Stimulated activated CD4-positive, alpha-beta T cell treated with anti-CD3 and anti-CD28 coated beads, Interleukin-1b, Interleukin-23, amount 100 ng/mL, for 24 hours (primary cell): ENCODE results near the gene COX18.

Source experiments
- DNase-seq, 4 experiments: peaks; one replicate each; pipeline ENCODE4 v3.0.0-alpha.2; 2020; ENCODE audit warnings: low read depth in 4 of 4, low spot score in 1 of 4

The COX18 gene

GRCh38 chr4:73053974-73054480 is 15.5 kb downstream of the COX18 start:
- DNase-seq, result no peak

DNA sequence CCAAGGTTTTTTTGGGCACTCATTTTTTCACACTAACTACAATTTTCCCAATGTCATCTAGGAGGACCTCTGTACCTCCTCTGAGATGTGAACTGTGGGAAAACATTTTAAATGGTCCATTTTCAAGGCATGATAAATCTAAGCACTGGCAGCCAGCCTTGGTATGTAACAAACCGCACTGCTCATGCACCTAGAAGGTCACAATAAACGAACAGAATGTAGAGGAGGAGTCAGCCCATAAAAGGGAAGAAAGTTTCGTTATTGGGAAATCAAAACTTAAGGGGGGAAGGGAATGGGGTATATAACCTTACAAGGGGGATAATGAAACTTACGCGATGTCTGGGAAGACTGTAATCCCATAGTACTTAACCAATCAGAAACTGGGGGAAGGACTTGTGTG is 16.4 kb downstream of the COX18 start:
- no peak for DNase-seq

GRCh38 chr4:73051625-73052024 is 17.9 kb downstream of the COX18 start:
- no peak for DNase-seq

- DNase-seq, result no peak
Measured at GRCh38 chr4:73045879-73046278, 23.6 kb downstream of the COX18 start.

- DNase-seq, result no peak
Measured at GRCh38 chr4:73037057-73037456, 32.5 kb downstream of the COX18 start.

DNA sequence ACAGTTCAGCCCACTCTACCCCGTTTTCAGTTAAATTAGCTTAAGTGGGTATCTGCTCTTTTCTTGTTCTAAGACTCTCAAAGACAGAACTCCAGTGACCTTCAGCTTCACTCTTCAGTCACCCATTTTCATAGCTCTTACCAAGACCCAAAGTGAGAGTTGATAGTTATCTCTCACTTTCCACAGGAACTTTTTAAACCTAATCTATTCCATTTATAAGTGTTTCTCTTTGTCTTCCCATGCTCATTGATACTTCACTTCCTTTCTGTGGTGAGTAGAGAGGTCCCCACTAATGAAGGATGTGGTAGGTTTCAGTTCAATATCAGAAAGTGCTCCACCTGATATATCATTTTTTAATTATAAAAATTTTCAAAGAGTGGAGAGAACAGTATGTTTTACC is 33.4 kb downstream of the COX18 start:
- no peak for DNase-seq

GRCh38 chr4:73034896-73035295 is 34.6 kb downstream of the COX18 start:
- DNase-seq, result no peak

GRCh38 chr4:73028621-73029020 is 40.9 kb downstream of the COX18 start:
- no peak for DNase-seq

DNA sequence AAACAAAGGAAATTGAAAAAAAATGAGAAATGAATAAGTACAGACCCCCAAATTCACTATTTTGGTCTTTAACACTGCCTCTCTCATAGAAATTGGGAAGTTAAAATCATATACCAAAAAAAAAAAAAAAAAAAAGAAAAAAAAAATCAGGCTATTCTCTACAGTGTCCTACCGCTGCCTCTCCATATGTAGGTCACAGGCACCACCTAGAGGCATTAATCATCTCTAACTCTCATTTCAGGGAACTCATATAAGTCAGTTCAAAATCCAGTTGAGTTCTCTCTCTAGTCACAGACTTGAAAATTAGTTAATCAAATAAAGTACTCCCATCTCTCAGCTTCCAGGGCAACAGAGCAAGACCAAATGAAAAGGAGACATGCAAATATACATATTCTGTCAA is 47.9 kb downstream of the COX18 start:
- no peak for DNase-seq

DNA sequence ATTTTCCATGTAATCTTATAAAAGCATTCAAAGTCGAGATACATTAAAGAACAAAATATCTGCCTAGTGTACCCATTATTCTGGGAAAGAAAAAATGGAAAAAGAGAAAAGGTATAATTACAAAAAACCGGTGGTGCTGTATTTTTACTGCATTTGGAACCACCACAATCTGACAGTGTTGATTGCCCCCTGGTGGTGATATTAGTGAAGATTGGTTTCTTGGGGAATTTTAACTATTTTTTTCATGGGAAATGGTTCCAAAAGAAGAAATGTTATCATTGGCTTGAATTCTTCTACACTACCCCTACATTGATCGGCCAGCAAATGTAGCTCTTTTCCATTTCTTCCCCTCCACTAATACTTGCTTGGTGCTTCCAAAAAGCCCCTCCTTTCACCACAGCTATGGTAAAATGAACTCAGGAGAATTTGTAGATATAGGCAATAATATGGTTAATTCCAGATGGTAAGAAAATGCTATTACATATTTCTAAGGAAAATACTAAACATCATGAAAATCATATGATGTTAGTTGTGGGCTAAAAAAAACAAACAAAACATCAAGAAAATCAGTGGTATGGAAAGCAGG is 50.0 kb downstream of the COX18 start:
- peak in 1 of 4 experiments; percentile 3 for DNase-seq

DNA sequence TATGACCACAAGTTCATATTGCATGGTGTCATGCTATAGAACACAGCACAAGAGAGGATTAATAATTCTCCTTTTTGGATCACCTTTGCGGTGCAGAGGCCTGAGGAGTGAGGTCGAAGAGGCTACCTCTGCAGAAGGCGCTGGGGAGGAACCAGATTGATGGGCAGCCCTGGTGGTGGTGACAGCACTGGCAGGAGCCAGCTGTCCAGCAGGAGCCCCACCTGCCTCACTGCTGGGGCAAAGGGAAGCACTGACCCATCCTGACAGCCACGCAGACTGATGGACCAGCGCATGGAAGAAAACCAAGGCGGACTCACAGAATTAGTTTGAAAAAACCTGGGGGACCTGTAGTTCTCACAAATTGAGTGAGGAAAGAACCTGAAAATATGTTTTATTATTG is 50.9 kb downstream of the COX18 start:
- no peak for DNase-seq

- DNase-seq, result no peak
Measured at GRCh38 chr4:73013310-73013709, 56.2 kb downstream of the COX18 start.

DNA sequence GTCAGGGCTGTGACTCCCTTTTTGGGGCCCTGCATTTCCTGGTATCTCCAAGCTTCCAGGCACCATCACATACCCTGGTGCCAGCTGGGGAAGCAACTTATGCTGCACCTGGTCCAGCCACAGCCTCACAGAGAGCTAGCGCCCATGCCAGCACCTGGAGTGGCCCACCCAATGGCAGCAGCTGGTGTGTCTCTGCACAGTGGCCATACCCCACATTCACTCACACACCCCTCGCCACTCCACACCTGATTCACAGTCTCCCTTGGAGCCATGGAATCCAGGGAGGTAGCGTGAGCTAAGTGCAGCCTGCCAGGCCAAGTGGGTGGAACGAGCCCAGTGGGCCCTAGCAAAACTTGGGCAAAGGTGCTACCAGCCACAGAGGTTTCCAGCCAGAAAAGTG is 56.8 kb downstream of the COX18 start:
- no peak for DNase-seq

DNA sequence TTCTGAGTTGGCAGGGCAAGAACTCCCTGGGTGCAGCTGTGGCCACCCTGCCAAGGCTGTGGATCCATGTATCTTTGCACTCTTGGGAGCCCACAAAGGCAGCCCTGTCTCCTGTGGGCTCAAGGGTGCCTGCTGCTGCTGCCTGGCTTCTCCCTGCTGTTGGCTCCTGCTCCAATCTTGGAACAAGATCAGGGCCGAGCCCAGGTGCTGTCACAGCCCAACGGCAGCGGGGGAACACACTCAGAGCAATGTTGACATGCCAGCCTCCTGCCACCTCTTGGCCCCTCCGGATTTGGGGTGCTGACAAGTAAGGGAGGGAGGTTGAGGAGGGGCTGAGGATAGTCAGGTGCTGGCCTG is 57.9 kb downstream of the COX18 start:
- no peak for DNase-seq

DNA sequence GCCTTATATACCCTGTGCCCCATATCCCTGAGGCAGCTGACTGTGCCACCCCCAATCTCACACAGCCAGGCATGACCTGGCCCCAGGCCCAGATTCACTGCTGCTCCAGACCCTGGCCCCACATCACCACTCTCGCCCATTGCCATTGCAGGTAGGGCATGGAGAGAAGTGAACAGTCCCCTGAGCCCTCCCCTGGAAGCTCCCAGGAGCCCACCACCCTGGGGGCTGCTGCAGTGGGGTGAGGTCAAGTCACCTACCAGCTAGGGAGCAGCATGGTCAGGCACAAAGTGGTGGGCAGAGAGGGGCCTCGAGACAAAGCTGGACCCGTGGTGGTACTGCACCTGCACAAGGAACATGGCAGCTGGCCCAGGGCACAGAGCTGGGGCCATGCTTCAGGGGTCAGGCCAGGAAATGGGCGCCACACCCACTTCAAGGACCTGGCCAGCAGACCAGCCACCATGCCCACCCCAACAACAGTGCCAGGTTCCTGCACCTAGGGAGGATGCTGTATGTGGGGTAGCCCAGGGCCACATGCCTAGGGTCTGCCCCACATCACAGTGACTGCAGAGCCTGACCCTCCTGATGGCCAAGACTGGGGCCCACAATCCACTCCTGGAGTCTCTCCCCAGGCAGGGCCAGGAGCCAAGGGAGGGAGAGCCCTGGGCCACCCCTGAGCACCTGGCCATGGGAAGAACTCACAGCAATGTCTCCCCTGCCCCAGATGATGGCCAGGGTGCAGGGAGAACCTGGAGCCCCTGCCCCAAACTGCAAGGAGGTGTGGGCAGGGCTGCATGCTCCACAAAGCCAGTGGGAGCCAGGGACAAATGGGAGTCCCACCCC is 58.5 kb downstream of the COX18 start:
- DNase-seq, result no peak

DNA sequence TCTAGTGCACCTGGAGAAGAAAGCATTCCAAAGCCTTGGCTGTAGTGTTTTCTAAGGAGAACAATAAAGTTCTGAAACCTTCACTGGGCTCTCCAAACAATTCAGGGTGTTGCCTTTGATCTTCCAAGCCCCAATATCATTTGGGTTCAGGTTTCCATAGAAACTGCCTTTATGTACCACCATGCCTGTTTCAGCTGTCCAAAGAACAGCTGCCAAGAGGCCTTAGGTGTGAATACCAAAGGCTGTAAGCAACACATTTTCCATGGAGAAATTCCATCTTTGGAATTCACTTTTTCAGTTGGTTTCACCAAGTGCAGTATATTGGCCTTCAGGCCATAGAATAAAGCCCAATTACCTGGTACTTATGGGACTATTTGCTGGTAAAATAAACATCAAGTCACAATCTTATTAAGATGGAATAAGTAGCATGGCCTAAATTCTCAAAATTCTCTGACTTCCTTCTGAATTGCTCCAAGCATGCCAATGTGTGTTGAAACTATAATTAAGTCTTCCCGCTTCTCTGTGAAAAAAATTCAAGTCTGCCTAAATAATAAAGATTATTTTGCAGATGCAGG is 61.9 kb downstream of the COX18 start:
- DNase-seq, result no peak

- DNase-seq, result no peak
Measured at GRCh38 chr4:73006286-73006990, 63.1 kb downstream of the COX18 start.

DNA sequence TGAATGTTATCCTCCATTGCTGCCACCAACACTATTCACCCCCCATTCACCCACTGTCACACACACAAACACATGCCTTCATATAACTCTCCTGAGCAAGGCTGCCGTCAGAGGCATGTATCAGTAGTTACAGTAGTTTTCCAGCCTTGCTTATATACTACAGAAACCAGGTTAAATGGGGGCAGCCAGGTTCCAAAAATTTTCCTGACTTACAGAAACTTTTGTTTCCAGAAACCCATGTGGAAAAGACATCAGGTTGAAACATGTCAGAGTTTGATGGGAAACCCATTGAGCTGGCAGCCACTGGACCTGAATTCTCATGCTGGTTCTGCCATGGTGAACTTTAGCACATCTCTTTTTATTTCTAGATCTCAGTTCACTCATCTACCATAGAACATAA is 64.0 kb downstream of the COX18 start:
- DNase-seq, result no peak
